HPDE6-E6E7 (cell line): ENCODE measurements around the gene OR52E2.

Source experiments
- DNase-seq: peaks from one replicate; pipeline ENCODE4 v3.0.0; 2011; ENCODE audit warnings: missing footprints; ENCODE audit errors: extremely low spot score

Gene OR52E2

GRCh38 chr11:5013012-5013411 lies 46.4 kb downstream of the OR52E2 start:
- DNase-seq: no peak

GRCh38 chr11:5011254-5011653 lies 48.2 kb downstream of the OR52E2 start:
- DNase-seq: no peak
